ENCODE measurements around the gene POGLUT3. TPM values are rescaled to one million over a fixed set of nuclear protein-coding genes. Genes with fewer than 3 reads are reported as not detected.

The POGLUT3 gene
- total and polyA plus RNA-seq, 9 of the 15 experiments (the other 6 are each of a cell fraction or from before 2014, with no cell fraction given) = 4.6 to 29.7 (median 17.8) TPM

DNA sequence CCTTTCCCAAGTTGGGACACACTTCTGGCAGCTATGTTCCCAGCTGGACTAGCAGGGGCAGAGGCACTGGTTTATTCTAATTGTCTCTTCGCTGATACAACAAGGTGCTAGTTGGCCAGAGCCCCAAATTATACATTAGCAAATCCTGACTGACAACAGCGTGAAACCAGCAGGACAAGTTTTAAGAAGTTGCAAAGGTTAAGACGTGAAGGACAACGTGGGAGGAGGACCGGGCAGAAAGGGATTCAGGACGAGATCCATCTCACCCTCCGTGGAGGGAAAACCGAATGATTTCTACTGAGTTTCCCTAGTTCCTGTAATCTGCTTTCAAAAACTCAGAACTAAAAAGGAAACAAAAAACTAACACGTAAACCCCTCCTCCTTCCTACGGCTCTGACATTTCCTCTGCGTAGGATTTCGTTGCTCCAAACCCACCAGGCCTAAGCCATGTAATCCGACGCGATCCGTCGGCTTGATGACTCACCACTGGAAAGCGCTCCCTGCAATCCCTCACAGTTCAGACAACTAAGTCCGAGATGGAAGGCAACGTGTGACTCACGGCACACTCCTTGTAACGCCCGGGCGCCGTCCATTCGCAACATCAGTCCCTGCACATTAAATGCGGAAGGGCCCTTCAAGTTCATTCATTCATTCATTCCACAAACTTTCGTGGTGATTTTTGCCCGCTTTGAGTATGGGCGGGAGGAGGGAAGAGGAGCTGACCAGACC, 703 bp downstream of the POGLUT3 start (continued):
- TF ChIP-seq RBM22 (IDR thresholded peaks at IDR 0.05; ENCODE audit: low read depth, low read length, poor library complexity, severe bottlenecking) (no peak), KDM2B (CRISPR knock-in tag; IDR thresholded peaks at IDR 0.05) (no peak), ELF2 (CRISPR knock-in tag; IDR thresholded peaks at IDR 0.05) (no peak), ZNF165 (CRISPR knock-in tag; IDR thresholded peaks at IDR 0.05; ENCODE audit: borderline replicate concordance) (no peak), RUNX1 (IDR thresholded peaks at IDR 0.05; ENCODE audit: low read depth) (no peak), ZNF3 (CRISPR knock-in tag; IDR thresholded peaks at IDR 0.05) (no peak), KLF10 (CRISPR knock-in tag; IDR thresholded peaks at IDR 0.05) (no peak), POLR2AphosphoS5 (IDR thresholded peaks at IDR 0.05; ENCODE audit: control insufficient read depth, insufficient read depth, low read depth, low read length) (peak; percentile 91), POLR2A (conservative IDR thresholded peaks at IDR 0.05) (peak; percentile 95), U2AF2 (optimal IDR thresholded peaks at IDR 0.05; ENCODE audit: low read depth, low read length) (no peak), SAFB2 (IDR thresholded peaks at IDR 0.05; ENCODE audit: borderline replicate concordance, low read depth, low read length, severe bottlenecking) (no peak), ZFX (CRISPR knock-in tag; IDR thresholded peaks at IDR 0.05) (no peak; the same call in 1 of the 2 replicates), U2AF1 (optimal IDR thresholded peaks at IDR 0.05; ENCODE audit: low read depth, low read length) (no peak), NONO (IDR thresholded peaks at IDR 0.05; ENCODE audit: low read depth in 2 of 2, low read length in 1 of 2) (no peak), ZNF551 (CRISPR knock-in tag; IDR thresholded peaks at IDR 0.05) (no peak), HDGF (IDR thresholded peaks at IDR 0.05) (no peak), PHTF2 (CRISPR knock-in tag; IDR thresholded peaks at IDR 0.05) (no peak), GTF2F1 (IDR thresholded peaks at IDR 0.05; ENCODE audit: low read depth, low read length) (peak; percentile 76; the same call in 1 of the 2 replicates)
- TF ChIP-seq, protein P1, sequence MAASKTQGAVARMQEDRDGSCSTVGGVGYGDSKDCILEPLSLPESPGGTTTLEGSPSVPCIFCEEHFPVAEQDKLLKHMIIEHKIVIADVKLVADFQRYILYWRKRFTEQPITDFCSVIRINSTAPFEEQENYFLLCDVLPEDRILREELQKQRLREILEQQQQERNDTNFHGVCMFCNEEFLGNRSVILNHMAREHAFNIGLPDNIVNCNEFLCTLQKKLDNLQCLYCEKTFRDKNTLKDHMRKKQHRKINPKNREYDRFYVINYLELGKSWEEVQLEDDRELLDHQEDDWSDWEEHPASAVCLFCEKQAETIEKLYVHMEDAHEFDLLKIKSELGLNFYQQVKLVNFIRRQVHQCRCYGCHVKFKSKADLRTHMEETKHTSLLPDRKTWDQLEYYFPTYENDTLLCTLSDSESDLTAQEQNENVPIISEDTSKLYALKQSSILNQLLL (CRISPR knock-in tag; IDR thresholded peaks at IDR 0.05; ENCODE audit: borderline replicate concordance) = no peak
- TF ChIP-seq, protein P2, sequence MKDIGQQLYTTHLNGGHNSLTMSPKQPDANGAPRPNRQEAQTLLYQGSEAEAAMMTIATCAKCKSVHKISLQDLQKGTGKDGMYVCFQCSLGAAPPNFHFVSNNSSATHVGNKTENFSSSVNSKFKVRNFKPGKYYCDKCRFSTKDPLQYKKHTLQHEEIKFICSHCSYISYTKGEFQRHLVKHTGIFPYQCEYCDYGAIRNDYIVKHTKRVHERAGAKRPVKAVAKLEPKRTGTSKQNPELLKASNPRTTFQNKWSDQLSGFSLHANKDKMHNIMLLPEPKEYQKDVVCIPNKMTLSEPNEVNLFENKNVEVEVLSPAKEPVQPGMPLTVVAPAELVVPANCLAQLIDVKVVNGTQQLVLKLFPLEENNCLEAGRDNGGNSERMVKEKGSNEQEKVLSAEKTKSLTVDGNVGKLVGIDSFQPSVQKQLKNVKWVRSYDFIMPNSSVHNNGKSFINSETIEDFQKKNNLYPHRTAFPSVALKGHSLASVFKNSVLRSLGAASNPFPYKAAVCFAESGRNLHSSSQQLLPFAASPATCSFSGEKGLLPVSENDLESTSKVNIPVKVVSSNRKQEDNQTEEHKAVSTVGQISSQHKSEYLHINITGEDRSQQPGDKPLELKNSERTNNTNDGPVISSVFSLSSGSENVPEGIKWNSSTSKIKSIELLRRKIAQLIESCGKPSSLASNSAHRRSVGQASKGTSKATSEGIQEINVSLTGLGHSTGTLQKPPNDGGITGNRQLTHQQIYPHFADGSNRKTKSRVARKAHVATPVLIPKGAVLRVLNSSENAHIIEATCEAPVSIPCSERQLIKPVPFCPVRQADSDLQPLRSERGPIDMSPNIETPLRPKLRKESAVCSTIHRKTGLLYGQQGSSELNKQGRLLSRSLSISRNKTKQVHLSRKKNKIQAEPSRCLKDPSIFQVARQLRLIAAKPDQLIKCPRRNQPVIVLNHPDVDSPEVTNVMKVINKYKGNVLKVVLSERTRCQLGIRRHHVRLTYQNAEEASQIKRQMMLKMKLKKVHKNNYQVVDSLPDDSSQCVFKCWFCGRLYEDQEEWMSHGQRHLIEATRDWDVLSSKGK (CRISPR knock-in tag; IDR thresholded peaks at IDR 0.05) = no peak
- TF ChIP-seq, protein P3, sequence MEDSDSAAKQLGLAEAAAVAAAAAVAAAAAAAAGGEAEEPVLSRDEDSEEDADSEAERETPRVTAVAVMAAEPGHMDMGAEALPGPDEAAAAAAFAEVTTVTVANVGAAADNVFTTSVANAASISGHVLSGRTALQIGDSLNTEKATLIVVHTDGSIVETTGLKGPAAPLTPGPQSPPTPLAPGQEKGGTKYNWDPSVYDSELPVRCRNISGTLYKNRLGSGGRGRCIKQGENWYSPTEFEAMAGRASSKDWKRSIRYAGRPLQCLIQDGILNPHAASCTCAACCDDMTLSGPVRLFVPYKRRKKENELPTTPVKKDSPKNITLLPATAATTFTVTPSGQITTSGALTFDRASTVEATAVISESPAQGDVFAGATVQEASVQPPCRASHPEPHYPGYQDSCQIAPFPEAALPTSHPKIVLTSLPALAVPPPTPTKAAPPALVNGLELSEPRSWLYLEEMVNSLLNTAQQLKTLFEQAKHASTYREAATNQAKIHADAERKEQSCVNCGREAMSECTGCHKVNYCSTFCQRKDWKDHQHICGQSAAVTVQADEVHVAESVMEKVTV (CRISPR knock-in tag; IDR thresholded peaks at IDR 0.05) = no peak
- TF ChIP-seq, protein P4, sequence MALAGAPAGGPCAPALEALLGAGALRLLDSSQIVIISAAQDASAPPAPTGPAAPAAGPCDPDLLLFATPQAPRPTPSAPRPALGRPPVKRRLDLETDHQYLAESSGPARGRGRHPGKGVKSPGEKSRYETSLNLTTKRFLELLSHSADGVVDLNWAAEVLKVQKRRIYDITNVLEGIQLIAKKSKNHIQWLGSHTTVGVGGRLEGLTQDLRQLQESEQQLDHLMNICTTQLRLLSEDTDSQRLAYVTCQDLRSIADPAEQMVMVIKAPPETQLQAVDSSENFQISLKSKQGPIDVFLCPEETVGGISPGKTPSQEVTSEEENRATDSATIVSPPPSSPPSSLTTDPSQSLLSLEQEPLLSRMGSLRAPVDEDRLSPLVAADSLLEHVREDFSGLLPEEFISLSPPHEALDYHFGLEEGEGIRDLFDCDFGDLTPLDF (CRISPR knock-in tag; IDR thresholded peaks at IDR 0.05) = no peak

Measured in K562 (cell line).